Esophagus muscularis mucosa (tissue), 4 donors: Measurements from ENCODE around the gene PRKRIP1. TPM values are rescaled to one million over a fixed set of nuclear protein-coding genes. Genes with fewer than 3 reads are reported as not detected.
"Not testable (repeated sequence)": the region's sequence is repeated elsewhere in the genome, so short reads cannot be mapped to it uniquely, and the experiment has no call there.

Experiments used
- DNase-seq: peaks from one replicate; pipeline ENCODE4 v3.0.0-alpha.2; 2017; ENCODE audit errors: extremely low spot score
- H3K27ac ChIP-seq, 4 donors: fragments of 200-600 bp; sonication (generic); replicated peaks in 1 of 4; 1 replicate in 3 of 4; 2 replicates in 1 of 4; pipeline ENCODE4 v1.5.1; 2016 to 2019; ENCODE audit warnings: mild to moderate bottlenecking in 1 of 4
- H3K27me3 ChIP-seq, 4 donors: fragments of 200-600 bp; sonication (generic); one replicate each; pipeline versions ENCODE4 v1.5.1 to v1.6.0; 2016 to 2019
- H3K36me3 ChIP-seq, 4 donors: fragments of 200-600 bp; sonication (generic); one replicate each; pipeline ENCODE4 v1.5.1; 2016 to 2019
- H3K4me1 ChIP-seq, 4 donors: fragments of 200-600 bp; sonication (generic); one replicate each; pipeline ENCODE4 v1.5.1; 2016 to 2019
- H3K4me3 ChIP-seq, 4 donors: fragments of 200-600 bp; sonication (generic); 1 replicate in 2 of 4; 2 replicates in 2 of 4; pipeline ENCODE4 v1.5.1; 2016 to 2019; ENCODE audit warnings: mild to moderate bottlenecking in 4 of 4, moderate library complexity in 1 of 4
- H3K9me3 ChIP-seq, 4 donors: fragments of 200-600 bp; sonication (generic); 1 replicate in 3 of 4; 2 replicates in 1 of 4; pipeline ENCODE4 v1.5.1; 2016 to 2019
- CTCF ChIP-seq, 3 experiments: fragments of 200-600 bp in 2 of 3; fragments of 450-650 bp in 1 of 3; sonication (generic) in 2 of 3; IDR thresholded peaks; one replicate each; pipeline ENCODE4 v1.5.1; 2017 to 2019; ENCODE audit warnings: antibody characterized with exemption in 3 of 3, mild to moderate bottlenecking in 2 of 3, moderate library complexity in 1 of 3
- EP300 ChIP-seq: sonication (generic); formaldehyde crosslinking; IDR thresholded peaks from one replicate; pipeline ENCODE4 v1.6.1; 2017; ENCODE audit warnings: antibody characterized with exemption
- POLR2A ChIP-seq: fragments of 450-650 bp; IDR thresholded peaks from one replicate; pipeline ENCODE4 v1.6.1; 2017; ENCODE audit warnings: antibody characterized with exemption, moderate library complexity, mild to moderate bottlenecking, low read depth
- POLR2AphosphoS5 ChIP-seq, 2 donors: sonication (generic); formaldehyde crosslinking; IDR thresholded peaks; one replicate each; pipeline ENCODE4 v1.6.1; 2017; ENCODE audit warnings: antibody characterized with exemption in 2 of 2
- WGBS: methylation state at CpG from one replicate; pipeline ENCODE4 v1.1.5; 2018; 5-methylcytosine and 5-hydroxymethylcytosine counted together
- intact Hi-C: fragments of 100-400 bp; cut with DNase I; formaldehyde crosslinking; loops from one replicate; pipeline ENCODE4 v1.15.1; 2023
- total RNA-seq, 4 donors: library from RNA; depleted of rRNA; stranded (reverse); fragments of >200 nt; gene quantifications; one replicate each; pipeline versions ENCODE4 v1.1.0 to v1.2.1, GENCODE V29; 2016

Gene PRKRIP1
- total RNA-seq, 4 donors from 2014 or later, result 14.7 to 21.6 (median 19.2) TPM

- WGBS, result 80% methylated on average over 6 of the region's 6 CpGs
Measured at GRCh38 chr7:102376964-102377466, 19.1 kb upstream of the PRKRIP1 start.

GRCh38 chr7:102380837-102381236 is 15.3 kb upstream of the PRKRIP1 start:
- WGBS, result 71% methylated on average over 8 of the region's 8 CpGs
- peak; percentile 29 for DNase-seq
- H3K4me1 ChIP-seq, H3K9me3 ChIP-seq, H3K27me3 ChIP-seq, H3K27ac ChIP-seq, intact Hi-C loops, H3K4me3 ChIP-seq: not testable (repeated sequence)
- peaks cover 20 to 86% (median 68%) of the 10 kb centered on the region in 4 donors for H3K36me3 ChIP-seq

More at GRCh38 chr7:102376964-102377466, 19.1 kb upstream of the PRKRIP1 start:
- peaks cover 20 to 61% (median 53%) of the 10 kb centered on the region in 4 donors for H3K36me3 ChIP-seq
- intact Hi-C loops, result no loop called here
- H3K27ac ChIP-seq, result no peak overlapping the region
- no peaks in the 10 kb centered on the region for H3K9me3 ChIP-seq
- no peak for DNase-seq
- H3K4me1 ChIP-seq, result no peaks in the 10 kb centered on the region
- no peaks in the 10 kb centered on the region for H3K27me3 ChIP-seq
- TF ChIP-seq EP300 (no peak), POLR2AphosphoS5 (IDR thresholded peaks at IDR 0.05) (no peak), POLR2A (no peak), CTCF (IDR thresholded peaks at IDR 0.05) (no peak)
- no peak overlapping the region for H3K4me3 ChIP-seq

GRCh38 chr7:102381696-102382425 is 14.3 kb upstream of the PRKRIP1 start:
- H3K36me3 ChIP-seq, result peaks cover 20 to 86% (median 67%) of the 10 kb centered on the region in 4 donors
- H3K4me3 ChIP-seq, H3K9me3 ChIP-seq, H3K27me3 ChIP-seq, DNase-seq, intact Hi-C loops, H3K27ac ChIP-seq, H3K4me1 ChIP-seq: not testable (repeated sequence)
- WGBS, result 56% methylated on average over 6 of the region's 7 CpGs

GRCh38 chr7:102387064-102387463 is 9.1 kb upstream of the PRKRIP1 start:
- peaks cover 0 to 65% (median 33%) of the 10 kb centered on the region in 4 donors for H3K36me3 ChIP-seq
- H3K4me1 ChIP-seq, result no peaks in the 10 kb centered on the region
- DNase-seq, result peak; percentile 81
- TF ChIP-seq CTCF (IDR thresholded peaks at IDR 0.05), result no peak
- WGBS, result 90% methylated on average over 6 of the region's 6 CpGs
- H3K9me3 ChIP-seq, result no peaks in the 10 kb centered on the region
- H3K27me3 ChIP-seq, result no peaks in the 10 kb centered on the region
- H3K27ac ChIP-seq, result no peak overlapping the region
- H3K4me3 ChIP-seq, result no peak overlapping the region
- intact Hi-C loops, result no loop called here

GRCh38 chr7:102389810-102390209 is 6.4 kb upstream of the PRKRIP1 start:
- H3K27me3 ChIP-seq, result no peaks in the 10 kb centered on the region
- intact Hi-C loops, result loop anchor here (2.0 kb wide), 1 partner anchor 111 kb away; no protein-coding TSS in a partner anchor
- H3K27ac ChIP-seq, result no peak overlapping the region
- no peak overlapping the region for H3K4me3 ChIP-seq
- TF ChIP-seq CTCF (IDR thresholded peaks at IDR 0.05), result no peak
- TF ChIP-seq EP300, result no peak
- no peak for TF ChIP-seq POLR2AphosphoS5 (IDR thresholded peaks at IDR 0.05)
- no peak for TF ChIP-seq POLR2A
- WGBS, result 90% methylated on average over 3 of the region's 3 CpGs
- H3K4me1 ChIP-seq, result no peaks in the 10 kb centered on the region
- no peaks in the 10 kb centered on the region for H3K9me3 ChIP-seq
- H3K36me3 ChIP-seq, result peaks cover 0 to 57% (median 31%) of the 10 kb centered on the region in 4 donors
- peak; percentile 29 for DNase-seq
